HuH-7 (cell line): ENCODE results near the gene EXOSC7.

Experiments
- DNase-seq: peaks from one replicate; pipeline ENCODE4 v3.0.0; 2011; ENCODE audit warnings: low spot score

The EXOSC7 gene

DNA sequence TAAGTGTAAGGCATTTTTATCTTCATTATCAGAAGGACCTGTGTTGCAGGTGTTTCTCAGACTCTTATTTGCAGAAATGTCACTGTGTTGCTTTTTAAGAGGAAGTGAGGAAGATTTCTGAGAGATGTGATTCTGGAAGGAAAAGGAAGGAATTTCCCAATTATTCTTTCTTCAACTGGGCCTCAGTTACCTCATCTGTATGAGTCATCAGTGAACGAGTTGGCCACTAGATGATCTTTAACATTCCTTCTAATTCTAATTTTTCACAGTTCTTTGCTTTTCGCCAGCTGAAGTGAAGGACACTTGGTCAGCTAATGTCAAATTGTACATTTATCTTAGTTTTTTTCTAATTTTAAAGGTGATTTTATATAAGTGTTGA is 79.0 kb downstream of the EXOSC7 start:
- DNase-seq, result no peak

GRCh38 chr3:45055411-45056143 is 79.5 kb downstream of the EXOSC7 start:
- peak; percentile 50 for DNase-seq

DNA sequence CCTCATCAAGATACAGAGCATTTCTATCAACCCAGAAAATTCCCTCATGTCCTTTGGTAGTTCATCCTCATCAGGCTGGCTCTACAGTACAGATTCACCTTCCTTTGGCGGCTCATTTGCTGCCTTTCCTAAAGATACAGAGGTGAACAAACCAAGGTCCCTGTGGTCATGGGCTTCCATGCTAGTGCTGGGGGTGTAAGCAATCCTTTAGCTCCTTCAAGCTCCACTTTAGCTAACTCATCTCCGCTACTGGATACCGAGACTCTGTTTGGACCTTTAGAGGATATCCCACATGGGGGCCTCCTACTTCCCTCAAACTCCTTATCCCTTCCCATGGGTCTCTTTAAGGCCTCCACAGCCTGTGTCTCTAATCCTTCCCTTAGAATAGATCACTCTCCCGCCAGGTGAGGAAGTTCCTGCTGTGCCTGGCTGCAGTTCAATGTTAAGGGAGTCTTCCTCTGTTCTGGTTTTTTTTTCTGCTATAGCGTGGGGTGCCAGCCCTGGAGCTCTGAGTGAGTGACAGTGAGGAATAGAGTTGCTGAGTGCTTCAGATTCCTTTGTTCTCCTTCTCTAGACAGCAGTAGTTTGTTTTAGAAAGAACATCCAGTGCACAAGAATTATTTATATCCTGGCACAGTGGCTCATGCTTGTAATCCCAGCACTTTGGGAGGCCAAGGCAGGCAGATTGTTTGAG is 80.7 kb downstream of the EXOSC7 start:
- DNase-seq, result no peak

DNA sequence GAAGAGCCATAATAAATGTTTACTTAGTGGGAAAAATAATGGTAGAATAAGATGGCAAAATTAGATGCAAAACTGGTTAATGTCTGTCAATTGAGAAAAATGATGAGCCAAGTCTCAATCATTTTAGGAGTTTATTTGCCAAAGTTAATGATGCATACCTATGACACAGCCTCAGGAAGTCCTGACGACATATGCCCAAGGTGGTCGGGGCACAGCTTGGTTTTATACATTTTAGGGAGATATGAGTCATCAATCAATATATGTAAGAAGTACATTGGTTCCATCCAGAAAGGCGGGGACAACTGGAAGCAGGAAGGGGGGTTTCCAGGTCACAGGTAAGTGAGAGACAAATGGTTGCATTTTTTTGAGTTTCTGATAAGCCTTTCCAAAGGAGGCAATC is 81.5 kb downstream of the EXOSC7 start:
- no peak for DNase-seq

DNA sequence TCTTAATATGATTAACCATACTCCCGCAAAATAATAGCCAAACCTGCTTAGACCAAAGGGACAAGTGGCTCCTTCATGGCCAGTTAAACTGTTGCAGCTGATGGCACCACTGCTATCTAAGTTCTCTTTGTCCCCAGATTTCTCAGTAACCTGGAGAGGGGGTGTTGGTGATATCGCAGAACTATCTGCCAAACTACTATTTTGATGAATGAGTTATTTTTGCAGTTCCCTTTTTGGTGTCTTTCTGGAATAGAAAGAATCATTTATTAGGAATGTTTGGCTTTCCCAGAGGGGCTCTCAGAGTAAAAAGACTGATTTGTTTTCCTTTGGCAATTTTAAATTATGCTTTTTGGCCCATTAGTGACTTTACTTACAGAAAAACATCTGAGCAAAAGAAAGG is 83.1 kb downstream of the EXOSC7 start:
- DNase-seq, result no peak

DNA sequence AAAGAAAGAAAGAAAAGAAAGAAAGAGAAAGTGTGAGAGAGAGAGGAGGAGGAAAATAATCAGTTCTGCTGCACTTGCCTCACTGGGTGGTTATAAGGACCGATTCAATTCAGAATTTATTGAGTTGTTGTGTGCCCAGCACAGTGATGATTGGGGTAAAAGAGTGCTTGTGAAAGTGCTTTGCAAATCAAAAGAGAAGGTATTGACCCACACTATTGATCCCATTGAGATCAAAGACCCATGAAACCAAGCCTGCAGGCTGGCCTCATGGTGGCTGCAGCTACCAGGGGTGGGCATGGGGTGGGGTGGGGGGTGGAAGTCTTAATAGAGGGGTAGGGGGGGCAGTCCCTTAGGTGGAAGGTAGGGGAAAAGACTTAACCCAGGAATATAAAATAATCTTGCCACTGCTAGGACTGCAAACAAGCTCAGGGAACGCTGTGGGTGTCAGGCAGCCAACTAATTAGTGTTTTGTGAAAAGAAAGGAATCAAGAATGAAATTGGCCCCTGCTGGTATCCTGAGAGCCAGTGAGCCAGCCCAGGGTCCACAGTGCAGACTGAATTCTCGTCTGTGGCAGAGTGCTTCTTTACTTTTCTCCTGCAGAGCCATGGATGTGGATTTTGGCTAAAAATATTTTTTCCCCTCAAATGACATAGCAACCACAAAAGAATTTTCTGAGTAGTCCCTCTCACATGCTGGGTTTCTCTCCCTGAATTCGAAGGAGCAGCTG is 84.3 kb downstream of the EXOSC7 start:
- DNase-seq, result no peak
